HG03139 (cell line): ENCODE measurements around the gene SF3A1.

Experiments used
- ATAC-seq: cut with Tn5 transposase; IDR thresholded peaks from one replicate; pipeline ENCODE4 v1.9.1; 2021; ENCODE audit not compliant: unreplicated experiment

Gene SF3A1

DNA sequence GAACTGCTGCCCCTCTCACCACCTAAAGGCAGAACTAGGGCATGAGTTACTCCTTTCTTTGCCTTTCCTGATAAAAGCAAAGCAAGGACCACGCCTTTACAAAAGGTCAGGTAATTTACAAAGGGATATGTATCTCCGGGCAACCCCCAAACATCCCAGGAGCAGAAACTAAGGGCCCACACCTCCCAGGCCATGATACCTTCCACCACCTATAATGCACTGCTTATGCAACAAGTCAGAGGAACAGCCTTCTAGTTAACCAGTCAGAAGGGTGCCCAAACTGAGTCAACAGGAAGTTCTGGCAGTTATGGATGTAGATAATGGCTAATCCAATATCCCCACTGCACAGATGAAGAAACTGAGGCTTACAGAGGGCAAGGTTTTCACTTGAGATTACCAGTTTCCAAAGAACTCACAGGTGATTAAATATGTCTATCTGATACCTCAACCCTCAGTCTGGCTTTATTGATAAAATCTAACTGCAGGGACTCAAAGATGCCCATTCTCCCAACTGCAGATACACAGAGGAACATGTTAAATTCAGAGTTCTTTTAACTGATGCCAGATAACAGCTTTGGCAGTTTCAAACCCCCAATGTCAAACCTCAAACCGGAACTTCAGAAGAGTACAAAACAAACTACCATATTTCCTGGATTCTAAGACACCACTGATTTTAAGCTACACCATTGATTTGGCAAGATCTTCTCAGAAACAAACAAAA, 50.6 kb downstream of the SF3A1 start:
- ATAC-seq = no peak

DNA sequence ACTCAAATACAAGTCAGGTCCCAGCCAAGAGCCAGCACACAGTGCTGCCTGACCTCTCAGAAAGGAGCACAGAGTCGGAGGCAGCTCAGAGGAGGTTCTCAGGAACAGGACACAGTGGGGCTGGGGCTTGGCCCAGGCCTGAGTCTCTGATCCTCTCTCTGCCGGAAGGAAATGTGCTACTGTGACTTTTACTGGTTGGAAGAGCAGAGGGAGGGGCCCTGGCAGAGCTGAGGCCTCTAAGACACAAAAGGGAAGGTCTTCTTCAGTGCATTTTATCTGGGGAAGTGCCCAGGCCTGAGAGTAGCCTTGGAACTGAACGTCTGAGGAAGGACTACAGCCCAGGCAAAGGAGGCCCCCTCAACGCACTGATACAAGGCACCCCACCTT, 51.2 kb downstream of the SF3A1 start:
- no peak for ATAC-seq

DNA sequence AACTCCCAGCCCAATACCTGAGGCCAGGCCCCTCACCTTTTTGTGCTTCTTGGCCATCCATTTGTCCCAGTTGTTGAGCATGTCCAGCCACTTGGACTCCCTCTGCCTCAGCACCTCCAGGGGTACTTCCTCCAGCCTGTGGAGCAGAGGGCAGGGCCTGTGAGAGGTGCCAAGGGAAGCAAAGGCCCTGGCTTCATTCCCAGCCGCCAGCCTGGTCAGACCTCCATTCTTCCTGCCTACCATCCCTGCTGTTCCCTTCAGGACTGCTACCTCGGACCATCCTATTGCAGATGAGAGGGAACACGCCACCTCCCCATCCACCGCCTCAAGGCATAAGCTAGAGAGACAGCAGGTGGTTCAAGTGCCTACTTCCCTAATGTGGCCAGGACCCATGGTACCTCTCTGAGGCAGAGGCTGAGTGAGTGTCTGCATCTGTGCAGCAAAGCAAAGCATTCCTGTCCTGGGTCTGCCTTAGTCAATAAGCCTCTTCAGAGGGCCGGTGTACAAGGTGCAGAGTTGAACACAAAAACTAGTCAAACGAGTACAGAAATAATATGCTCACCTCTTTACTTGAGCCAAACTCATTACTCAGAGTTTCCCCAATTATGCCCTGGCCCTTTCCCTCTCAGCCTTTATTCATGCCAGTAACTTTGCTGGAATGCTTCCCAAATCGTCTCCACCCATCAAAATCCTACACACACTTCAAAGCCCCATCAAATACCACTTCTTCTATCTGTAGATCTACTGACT, 52.0 kb downstream of the SF3A1 start:
- ATAC-seq = no peak

DNA sequence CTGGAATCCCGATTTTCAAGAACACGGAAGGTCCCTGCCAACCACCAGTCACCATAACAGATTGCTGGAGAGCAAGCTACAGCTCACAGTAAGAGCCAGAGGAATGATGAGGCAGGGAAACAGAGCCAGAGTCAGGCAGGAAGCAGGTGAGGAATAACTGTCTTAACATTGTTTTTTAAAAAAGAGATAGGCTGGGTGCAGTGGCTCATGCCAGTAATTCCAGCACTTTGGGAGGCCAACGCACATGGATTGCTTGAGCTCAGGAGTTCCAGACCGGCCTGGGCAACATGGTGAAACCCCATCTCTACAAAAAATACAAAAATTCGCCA, 53.9 kb downstream of the SF3A1 start:
- no peak for ATAC-seq

DNA sequence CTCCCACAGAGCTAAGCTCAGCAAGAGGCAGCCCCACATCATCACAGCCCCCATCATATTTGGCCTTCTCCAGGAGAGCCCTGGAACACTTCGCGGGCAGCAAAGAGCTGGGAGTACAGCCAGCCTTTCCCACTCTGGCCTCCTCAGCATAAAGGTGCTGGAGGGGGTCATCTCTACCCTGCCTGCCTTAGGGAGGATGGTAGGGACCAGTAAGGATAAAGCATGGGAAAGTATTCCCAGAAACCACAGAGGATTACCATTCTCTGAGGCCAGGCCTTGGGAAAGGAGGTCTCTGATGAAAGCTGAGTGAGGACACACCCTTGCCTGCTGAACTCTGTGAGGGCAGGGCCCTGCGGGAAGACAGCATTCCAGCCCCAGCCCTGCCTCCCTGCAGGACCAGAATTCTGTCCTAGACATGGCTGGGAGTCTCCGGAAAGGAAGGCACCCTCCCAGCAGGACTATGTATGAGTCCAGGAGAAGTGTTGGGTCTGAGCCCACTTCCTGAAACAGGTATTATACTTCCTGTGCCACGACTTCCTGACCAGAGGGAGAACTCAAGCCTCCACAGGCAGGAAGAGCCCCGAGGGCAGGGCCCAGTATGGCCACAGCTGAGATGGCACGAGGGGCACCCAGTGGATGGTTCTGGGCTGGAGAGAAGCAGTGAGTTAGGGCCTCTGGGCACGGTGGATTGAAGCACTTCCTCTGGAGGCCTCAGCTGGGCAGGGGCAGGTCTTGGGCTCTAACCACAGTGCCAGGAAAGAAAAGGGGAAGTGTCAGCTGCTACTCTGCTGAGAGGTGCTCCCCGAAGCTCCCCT, 54.5 kb downstream of the SF3A1 start:
- ATAC-seq = no peak

DNA sequence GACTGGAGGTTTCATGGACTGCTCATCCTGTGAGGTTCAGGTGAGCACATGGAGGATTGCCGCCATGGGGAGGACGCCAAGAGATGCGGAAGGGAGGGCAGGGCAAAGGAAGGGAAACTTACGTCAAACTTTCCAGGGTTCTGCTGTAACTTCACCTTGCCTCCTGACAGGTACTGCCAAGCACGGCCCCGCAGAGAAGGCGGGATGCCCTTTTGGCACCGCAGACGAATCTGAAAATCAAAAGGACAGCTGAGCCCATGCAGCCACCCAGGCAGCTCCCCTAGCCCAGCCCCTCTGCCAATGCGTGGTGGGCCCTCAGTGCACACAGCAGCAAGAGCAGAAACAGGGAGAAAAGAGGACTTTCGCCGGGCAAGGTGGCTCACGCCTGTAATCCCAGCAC, 57.4 kb downstream of the SF3A1 start:
- no peak for ATAC-seq

DNA sequence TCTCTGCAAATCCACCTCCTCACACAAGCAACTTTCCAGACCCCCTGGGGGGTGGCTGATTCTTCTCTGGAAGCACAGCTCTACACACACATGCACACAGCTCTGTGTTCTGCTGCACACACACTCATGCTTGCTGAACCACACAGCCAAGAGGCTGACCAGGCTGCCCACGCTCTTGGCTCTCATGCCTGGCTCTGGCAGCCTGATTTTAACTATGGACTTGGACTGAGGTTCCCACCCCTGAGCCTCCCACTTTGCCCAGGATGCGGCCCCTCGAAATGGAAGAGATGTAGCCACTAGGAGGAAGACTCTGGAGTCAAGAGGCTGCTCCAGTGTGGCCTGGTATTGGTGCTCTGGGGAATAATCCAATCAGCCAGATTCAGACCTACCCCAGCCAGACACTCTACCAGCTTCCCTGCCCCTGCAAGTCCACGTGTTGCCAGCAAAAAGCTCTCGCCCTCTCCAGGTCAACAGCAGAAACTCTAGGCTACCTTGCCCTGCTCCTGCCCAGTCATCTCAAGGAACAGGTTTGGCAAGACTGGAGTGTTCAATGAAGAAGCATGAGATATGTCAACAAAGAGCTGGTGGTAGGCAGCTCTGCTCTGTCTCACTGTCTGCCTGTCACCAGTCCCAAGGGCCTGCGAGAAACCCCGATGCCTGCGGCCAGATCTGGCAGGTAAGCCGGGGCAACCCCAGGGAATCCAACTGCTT, 58.5 kb downstream of the SF3A1 start:
- no peak for ATAC-seq

DNA sequence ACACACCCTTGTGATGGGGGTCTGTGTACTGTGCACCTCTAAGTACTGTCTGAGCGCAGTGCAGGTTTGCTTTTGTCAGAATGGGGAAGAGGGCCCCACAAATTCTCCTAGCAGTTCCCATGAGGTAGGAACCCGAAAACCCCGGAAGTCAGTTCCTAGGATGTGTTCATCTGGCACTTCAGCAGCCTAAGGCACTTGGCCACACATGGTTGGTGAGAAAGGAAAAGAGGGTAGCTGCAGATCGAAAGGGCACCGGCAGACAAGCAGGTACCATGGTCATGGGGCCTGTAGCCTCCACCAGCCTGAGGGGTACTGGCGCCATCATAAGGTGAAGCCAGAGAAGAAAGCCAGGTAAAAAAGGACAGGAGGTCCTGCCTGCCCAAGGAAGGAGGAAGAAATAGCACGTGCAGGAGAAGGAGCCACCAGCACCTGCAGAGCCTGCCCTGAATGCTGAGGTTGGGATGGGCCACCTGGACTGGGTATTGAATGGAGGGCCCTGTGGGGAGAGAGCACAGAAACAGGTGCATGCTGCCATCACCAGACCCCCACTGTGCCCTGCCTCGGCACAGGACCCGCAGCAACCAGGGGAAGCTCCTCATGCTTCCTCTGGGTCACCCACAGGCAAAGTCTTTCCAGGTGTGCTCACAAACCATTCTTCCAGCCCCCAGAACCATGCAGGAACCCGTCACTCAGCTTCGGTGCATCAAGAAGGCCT, 59.3 kb downstream of the SF3A1 start:
- ATAC-seq = no peak

DNA sequence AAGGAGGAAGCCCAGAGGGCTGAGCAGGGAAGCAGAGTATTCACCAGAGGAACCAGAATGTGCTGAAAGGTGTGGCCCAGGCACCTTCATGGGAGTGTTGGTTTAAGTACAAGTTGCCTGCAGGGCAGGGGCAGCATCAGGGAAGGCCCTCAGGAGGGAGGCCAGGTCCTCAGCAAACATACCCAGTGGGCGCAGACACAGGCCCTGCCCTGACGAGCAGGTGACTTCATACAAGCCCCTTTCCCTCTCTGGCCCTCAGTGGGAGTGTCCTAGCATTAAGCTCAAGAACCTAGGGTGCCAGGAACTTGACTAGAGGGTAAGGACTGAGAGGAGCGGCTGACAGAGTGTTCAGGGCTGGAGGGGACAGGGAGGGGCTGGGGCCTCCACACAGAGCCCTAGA, 59.9 kb downstream of the SF3A1 start:
- no peak for ATAC-seq

DNA sequence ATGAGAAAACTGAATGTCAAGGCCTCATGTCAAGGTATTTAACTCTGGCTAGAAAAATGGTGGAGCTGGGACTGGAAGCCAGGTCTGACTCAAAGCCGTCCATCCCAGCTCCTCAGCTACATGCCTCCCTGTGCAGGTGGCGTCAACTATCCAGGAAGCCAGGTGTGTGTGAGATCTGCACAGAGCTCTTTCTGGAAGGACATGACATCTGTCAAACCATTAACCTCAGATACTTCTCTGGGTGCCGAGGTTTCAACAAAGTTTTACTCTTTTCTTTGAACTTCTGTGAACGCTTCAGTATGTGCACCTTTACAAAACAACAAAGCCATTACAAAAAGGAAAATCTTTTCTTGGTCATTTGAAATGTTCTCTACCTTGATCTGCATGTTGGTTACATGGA, 60.4 kb downstream of the SF3A1 start:
- no peak for ATAC-seq

DNA sequence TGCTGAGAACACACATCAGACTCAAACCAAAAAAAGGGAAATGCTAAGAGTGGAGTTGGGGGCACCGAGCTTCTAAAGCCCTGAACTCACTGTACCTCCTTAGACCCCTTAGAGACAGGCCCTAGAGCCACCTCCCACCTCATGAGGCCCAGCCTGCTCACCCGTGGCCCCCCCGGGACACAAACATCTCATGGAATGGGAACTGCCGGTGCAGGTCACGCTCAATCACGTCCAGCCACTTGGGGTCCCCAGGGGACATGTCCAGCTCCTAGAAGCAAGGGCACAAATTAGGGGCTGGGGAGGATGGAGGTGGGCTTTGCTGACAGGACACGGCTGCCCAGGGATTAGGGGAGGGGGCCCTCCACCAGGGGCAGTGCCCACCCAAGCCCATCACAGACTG, 61.1 kb downstream of the SF3A1 start:
- ATAC-seq = no peak

DNA sequence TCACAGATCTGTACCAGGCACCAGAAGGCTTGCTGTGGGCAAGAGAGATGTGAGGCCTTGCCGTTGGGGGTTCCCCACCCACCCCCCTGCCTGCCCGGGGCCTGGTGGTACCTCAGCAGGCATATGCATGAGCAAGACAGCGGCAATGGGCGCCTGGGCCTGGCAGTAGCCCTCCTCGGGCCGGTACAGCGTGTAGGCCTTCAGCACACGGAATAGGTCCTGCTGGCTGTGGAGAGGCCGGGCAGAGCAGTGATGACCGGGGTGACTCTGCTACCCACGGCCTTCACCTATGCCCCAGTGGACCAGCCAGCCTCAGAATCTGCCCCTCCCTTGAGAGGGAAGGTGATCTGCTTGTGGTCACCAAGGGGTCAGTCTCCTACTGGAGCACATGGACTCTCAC, 61.9 kb downstream of the SF3A1 start:
- no peak for ATAC-seq

DNA sequence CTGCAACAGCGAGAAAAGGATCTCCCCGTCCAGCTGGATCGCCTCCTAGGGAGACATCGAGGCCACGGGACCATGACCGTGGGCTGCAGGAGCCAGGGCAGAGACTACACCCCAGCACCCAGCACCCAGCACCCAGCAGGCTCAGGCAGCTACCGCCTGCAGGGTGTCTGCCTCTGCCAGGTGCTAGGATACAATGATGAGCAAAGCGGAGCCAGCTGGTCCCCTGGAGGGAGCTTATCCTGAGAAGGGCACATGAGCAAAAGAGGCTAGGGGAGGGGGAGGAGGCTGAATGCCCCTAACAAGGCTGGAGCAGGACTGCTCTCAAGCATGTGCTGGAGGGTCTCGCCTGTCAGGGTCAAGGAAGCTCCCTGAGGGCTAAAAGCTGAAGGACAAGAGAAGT, 62.6 kb downstream of the SF3A1 start:
- no peak for ATAC-seq

DNA sequence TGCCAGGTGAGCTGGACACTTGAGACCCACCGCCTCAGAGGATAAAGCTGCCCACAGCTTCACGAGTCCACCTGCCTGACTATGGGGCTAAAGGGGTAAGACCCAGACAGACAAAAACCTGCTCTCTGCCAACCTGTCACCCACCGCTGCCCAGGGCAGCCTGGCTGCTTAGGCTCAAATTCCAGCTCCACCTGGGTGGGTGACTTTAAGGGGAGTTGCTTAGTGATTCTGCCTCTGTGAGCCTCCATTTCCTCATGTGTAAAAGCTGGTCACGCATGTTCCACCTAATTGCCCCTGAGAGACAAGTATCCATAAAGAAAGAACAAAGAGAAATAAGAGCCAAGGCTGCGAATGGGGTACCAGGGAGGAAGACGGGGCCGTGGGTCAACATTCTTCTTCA, 63.7 kb downstream of the SF3A1 start:
- ATAC-seq = no peak

DNA sequence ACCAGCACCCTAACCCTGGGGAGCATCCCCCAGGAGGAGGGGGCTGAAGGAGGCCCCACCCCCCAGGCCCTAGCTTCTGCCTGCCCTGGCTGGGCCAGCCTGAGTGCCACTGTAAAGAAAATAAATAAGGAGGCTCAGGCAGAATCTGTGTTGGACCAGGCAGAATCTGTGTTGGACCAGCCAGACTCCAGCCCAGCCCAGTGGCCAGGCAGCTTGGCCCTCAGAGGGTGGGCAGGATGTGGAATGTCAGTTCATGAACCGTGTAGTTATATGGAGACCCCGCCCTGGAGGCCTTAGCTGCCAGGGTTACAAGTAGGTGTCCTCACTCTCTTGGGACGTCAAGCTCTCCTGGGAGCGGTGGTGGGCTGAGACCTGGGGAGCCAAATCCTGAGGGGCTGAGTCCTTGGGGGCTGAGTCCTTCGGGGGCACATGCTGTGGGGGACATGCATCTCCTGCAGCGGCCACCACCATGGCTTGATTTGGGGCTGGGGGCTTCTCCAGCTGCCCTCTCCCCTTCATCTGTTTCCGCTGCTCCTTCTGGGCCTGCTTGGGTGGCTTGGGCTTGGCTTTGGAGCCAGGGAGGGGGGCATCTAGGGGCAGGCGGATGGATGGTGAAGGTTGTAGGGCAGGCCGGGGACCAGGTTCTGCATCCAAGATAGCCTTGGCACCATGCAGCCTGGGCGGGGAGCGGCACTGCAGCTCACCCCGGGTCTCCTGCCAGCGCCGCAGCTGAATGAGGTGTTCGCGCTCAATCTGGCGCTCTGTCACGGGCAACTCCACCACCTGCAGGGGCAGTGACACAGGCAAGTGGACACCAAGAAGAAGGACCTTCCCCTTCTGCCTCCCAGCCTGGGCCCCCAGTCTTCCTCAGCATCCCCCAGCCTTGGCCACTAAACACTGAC, 64.4 kb downstream of the SF3A1 start:
- no peak for ATAC-seq

DNA sequence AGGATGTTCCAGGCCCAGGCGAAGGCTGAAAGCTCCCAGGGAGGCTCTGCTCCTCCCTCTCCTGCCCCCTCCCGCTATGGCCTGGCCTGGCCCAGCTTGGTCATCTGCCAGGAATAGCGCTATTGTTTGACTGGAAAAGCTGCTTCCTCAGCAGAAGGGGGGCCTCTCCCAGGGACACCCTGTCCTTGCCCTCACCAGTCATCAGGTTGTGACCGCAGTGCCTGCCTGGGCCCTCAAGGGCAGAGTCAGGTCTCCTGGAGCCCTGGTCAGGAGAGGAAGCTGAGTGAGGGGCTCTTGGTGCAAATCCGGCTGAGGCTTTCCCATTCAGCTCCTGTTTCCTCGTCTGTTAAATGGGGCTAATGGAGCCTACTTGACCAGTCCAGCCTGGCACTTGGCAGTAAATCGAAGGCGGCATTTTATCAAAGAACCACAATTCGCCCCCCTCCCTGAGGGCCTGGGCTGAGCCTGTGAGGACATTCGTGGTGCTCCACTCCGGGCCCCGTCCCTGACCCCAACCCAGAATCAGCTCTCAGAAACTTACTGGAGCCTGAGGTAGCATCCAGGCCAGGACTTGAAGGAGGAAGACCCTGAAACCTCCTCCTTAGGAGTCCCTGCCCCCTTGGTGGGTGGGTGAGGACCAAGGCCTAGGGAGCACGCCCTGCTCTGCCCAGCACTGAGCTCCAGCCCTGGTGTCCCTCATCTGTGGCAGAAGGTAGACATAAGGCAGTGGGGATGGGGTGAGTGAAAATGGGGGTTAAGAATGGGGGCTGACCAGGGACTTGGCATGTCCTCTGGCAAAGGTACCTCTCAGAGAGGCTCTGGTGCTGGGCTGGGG, 65.4 kb downstream of the SF3A1 start:
- no peak for ATAC-seq

DNA sequence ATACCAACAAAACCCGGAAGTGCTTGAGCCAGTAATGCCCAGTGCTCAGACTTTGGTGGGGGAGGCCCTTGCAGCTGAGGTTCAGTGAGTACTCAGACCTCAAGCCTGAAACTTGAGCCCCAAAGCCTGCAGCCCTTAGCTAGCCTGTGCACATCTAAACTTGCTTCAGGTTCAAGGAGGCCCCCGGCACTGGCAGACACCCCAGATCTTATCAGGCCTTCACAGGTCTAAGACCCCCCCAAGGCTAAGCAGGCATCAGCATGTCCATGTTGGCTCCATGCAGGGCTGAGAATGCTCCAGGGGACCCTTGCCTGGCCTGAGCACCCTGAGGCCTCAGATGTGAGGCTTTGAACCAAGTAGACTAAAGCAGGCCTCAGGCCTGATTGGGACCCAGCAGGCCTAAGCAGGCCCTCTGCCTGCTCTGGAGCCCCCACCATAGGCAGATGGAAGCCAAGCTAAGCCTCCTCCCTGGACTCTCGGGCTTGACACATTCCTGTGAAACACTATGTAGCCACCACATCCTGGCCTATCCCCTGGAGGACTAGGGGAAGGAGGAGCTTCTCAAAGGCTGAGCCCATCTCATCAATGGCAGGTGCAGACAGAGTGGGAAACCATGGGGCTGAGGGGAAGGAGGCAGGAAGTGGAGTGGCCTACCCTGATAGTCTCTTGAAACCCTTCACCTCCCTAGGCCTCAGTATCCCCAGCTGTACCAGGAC, 66.2 kb downstream of the SF3A1 start:
- no peak for ATAC-seq

DNA sequence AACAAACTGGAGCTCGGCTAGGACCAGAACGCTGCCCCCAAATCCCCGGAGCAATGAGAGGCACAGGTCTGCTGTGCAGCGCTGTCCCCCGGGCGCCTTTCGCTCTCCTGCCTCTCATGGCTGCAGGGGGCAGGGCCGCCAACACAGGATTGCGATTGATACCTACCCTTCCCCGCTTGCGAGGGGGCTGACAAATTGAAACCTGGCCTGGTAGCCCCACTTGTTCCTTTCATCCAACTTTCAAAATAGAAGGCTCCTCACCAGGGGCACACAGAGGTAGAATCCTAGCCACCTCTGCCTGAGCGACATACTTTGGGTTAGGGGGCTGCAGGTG, 66.7 kb downstream of the SF3A1 start:
- peak; percentile 2 for ATAC-seq
